ENCODE results near the gene CDIP1. TPM values are rescaled to one million over a fixed set of nuclear protein-coding genes. Genes with fewer than 3 reads are reported as not detected.

The CDIP1 gene
- total and polyA plus RNA-seq, 4 donors, result 11.3 to 25.2 (median 12.8) TPM

- no peaks in the 10 kb centered on the region for H3K9me3 ChIP-seq (ENCODE audit: control insufficient read depth in 4 of 4, insufficient read depth in 3 of 4, low read length in 3 of 4)
- no peak for ATAC-seq (ENCODE audit: insufficient read depth, low FRiP score)
- 99 to 100% methylated on average over 2 of the region's 2 CpGs for WGBS, 2 donors
- DNase-seq, result no peak
- peak overlapping the region in 1 of 2 donors; percentile 37 for H3K27ac ChIP-seq (ENCODE audit: low read depth in 1 of 2, low read length in 1 of 2)
- H3K27me3 ChIP-seq (ENCODE audit: control insufficient read depth in 3 of 3, insufficient read depth in 3 of 3, low read length in 2 of 3), result no peaks in the 10 kb centered on the region
- H3K36me3 ChIP-seq (ENCODE audit: control insufficient read depth in 4 of 4, insufficient read depth in 4 of 4, low read length in 4 of 4), result peaks cover 0 to 8% (median 5%) of the 10 kb centered on the region in 4 donors
- H3K4me1 ChIP-seq (ENCODE audit: control insufficient read depth in 5 of 5, insufficient read depth in 5 of 5, low read length in 5 of 5), result peaks cover 0 to 29% (median 5%) of the 10 kb centered on the region in 5 donors
- H3K4me3 ChIP-seq, result no peak overlapping the region
- TF ChIP-seq, protein P1, sequence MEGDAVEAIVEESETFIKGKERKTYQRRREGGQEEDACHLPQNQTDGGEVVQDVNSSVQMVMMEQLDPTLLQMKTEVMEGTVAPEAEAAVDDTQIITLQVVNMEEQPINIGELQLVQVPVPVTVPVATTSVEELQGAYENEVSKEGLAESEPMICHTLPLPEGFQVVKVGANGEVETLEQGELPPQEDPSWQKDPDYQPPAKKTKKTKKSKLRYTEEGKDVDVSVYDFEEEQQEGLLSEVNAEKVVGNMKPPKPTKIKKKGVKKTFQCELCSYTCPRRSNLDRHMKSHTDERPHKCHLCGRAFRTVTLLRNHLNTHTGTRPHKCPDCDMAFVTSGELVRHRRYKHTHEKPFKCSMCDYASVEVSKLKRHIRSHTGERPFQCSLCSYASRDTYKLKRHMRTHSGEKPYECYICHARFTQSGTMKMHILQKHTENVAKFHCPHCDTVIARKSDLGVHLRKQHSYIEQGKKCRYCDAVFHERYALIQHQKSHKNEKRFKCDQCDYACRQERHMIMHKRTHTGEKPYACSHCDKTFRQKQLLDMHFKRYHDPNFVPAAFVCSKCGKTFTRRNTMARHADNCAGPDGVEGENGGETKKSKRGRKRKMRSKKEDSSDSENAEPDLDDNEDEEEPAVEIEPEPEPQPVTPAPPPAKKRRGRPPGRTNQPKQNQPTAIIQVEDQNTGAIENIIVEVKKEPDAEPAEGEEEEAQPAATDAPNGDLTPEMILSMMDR (IDR thresholded peaks at IDR 0.05; ENCODE audit: control extremely low read depth, extremely low read depth), result no peak
- H3K9ac ChIP-seq (ENCODE audit: insufficient read depth in 1 of 2, low read length in 2 of 2), result no peak overlapping the region
Measured at GRCh38 chr16:4495766-4496165, 42.8 kb downstream of the CDIP1 start.

DNA sequence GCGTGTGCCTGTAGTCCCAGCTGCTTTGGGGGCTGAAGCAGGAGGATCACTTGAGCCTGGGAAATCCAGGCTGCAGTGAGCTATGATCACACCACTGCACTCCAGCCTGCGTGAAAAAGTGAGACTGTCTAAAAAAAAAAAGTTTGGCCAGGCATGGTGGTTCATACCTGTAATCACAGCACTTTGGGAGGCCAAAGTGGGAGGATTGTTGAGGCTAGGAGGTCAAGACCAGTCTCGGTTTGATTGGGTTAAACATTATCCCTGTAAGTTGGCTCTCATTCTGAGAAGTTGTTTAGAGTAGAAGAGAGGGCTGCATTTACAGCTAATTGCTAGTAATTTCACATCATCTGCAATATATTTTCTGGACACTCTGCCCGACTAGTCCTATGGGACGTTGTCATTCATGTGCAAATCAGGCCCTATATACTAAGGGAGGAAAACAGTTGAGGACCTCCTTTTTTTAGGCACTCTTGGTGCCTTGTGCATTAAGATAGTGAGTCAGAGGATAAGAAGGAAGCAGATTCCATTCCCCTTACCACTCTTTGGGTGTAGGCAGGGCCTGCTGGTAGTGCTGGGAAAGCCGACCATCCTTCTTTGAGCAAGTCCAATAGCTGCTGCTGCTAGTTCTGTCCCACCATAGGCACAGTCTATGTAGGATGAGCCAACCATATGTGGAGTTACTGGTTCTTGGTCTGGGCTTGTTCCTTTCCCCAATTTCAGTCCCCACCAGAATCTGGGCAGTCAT lies 43.7 kb downstream of the CDIP1 start:
- Histone ChIP-seq H3K36me3 (ENCODE audit: control insufficient read depth in 4 of 4, insufficient read depth in 4 of 4, low read length in 4 of 4) (peaks cover 0 to 8% (median 5%) of the 10 kb centered on the region in 4 donors), H3K27ac (ENCODE audit: low read depth in 1 of 2, low read length in 1 of 2) (peak overlapping the region; percentile 17 to 37), H3K27me3 (ENCODE audit: control insufficient read depth in 3 of 3, insufficient read depth in 3 of 3, low read length in 2 of 3) (no peaks in the 10 kb centered on the region), H3K9me3 (ENCODE audit: control insufficient read depth in 4 of 4, insufficient read depth in 3 of 4, low read length in 3 of 4) (no peaks in the 10 kb centered on the region), H3K4me3 (no peak overlapping the region), H3K9ac (ENCODE audit: insufficient read depth in 1 of 2, low read length in 2 of 2) (no peak overlapping the region), H3K4me1 (ENCODE audit: control insufficient read depth in 5 of 5, insufficient read depth in 5 of 5, low read length in 5 of 5) (peaks cover 0 to 23% (median 0%) of the 10 kb centered on the region in 5 donors)
- TF ChIP-seq, protein P1 (IDR thresholded peaks at IDR 0.05; ENCODE audit: control extremely low read depth, extremely low read depth), result no peak
- WGBS, 2 donors, result 88 to 92% methylated on average over 6 of the region's 6 CpGs
- DNase-seq, result no peak
- peak; percentile 32 for ATAC-seq (ENCODE audit: insufficient read depth, low FRiP score)

DNA sequence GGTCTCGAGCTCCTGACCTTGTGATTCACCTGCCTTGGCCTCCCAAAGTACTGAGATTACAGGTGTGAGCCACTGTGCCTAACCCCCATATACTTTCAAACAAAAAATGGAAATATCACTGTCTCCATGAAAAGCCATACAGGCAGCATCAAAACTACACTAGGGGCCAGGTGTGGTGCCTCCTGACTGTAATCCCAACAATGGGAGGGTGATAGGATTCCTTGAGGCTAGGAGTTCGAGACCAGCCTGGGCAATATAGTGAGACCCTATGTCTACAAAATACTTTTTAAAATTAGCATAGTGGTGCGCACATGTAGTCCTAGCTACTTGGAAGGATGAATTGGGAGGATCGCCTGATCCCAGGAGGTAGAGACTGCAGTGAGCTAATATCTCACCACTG lies 46.7 kb downstream of the CDIP1 start:
- peaks cover 0 to 25% (median 0%) of the 10 kb centered on the region in 5 donors for H3K4me1 ChIP-seq (ENCODE audit: control insufficient read depth in 5 of 5, insufficient read depth in 5 of 5, low read length in 5 of 5)
- no peak for ATAC-seq (ENCODE audit: insufficient read depth, low FRiP score)
- H3K36me3 ChIP-seq (ENCODE audit: control insufficient read depth in 4 of 4, insufficient read depth in 4 of 4, low read length in 4 of 4), result peaks cover 3 to 6% (median 4%) of the 10 kb centered on the region in 4 donors
- H3K27me3 ChIP-seq (ENCODE audit: control insufficient read depth in 3 of 3, insufficient read depth in 3 of 3, low read length in 2 of 3), result no peaks in the 10 kb centered on the region
- H3K27ac ChIP-seq (ENCODE audit: low read depth in 1 of 2, low read length in 1 of 2), result no peak overlapping the region
- H3K9ac ChIP-seq (ENCODE audit: insufficient read depth in 1 of 2, low read length in 2 of 2), result no peak overlapping the region
- DNase-seq, result no peak
- H3K9me3 ChIP-seq (ENCODE audit: control insufficient read depth in 4 of 4, insufficient read depth in 3 of 4, low read length in 3 of 4), result no peaks in the 10 kb centered on the region
- TF ChIP-seq, protein P1 (IDR thresholded peaks at IDR 0.05; ENCODE audit: control extremely low read depth, extremely low read depth), result no peak
- H3K4me3 ChIP-seq, result no peak overlapping the region
- 95 to 98% methylated on average over 4 of the region's 4 CpGs for WGBS, 2 donors
